Fibroblast of the conjunctiva (primary cell): ENCODE measurements around the gene GPR141.

Experiments used
- DNase-seq: peaks from one replicate; pipeline ENCODE4 v3.0.0-alpha.2; 2010; ENCODE audit warnings: low read depth

Gene GPR141

GRCh38 chr7:37683246-37684120, at the start of gene GPR141:
GPR141 (plus strand) TSS chr7:37683766; CDS start chr7:37740394, 56,628 bp downstream.
- no peak for DNase-seq

DNA sequence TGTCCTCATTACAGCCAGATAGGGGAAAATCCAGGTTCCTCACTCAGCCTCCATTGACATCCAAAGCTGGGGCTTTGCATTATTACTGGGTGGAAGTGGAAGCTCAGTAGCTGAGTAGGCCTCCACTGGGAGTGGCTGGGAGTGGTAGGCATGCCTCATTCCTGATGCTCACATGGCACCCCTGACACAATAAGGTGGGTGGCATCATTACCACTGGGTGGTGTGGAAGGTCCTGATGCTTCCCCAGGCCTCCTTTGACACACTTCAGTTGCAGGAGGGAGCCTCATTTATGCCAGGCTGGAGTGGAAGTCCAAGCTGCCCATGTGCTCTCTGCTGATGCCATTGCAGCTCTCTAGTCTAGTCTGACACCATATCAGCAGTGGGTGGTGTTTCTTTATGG, 48.2 kb upstream of the GPR141 start:
- no peak for DNase-seq

- DNase-seq, result no peak
These were observed 41.5 kb upstream of the GPR141 start for GRCh38 chr7:37642028-37642540.

DNA sequence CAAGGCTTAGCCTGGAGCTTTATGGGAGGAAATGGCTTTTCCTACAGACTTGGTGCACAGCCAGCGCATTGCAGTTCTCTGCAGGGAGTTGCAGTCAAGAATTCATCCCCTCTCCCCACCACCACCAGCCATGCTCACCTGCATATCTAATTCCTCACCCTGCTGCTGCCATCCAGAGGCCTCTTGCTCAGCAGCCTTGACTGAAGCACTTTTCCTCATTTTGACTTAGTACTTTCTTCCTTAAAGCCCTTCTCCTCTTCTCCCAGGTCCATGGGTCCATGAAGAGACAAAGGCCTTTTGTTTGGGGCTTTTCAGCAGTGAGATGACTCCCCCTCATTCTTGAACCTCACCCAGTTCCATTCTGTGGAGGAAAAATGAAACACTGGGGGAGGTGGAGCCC, 39.7 kb upstream of the GPR141 start:
- no peak for DNase-seq

DNA sequence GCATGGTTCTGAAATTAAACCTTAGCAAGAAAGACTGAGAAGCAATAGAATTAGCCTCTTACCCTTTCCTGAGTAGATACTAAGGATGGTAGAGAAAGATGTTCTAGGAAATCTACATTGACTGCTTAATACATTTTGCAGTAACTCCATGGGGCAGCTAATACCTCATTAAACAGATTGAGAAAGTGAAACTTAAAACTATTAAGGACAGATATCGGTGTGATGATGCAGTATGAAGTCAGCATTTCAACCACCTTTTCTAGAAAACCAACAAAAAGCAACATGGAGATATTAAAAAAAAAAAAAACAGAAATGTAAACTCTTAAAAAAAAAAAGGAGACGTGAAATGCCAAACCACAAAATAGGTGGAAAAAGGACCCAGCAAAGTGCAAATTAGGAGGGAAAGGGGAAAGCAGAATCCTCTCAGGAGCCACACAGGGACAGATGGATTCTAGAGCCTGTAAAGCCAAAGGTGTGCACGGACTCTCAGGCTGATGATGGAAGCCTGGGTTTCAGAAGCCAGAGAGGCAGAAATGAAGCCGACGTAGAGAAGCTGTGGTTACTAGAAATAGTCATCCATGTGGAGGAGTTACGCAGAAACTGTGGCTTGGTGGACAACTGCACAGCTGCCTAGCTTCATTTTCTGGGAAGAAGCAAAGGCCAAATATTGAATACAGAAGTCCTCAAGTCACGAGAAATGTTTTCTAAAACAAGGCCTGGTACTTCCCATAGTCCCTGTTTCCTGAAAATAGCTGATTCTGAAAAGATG, 38.1 kb upstream of the GPR141 start:
- no peak for DNase-seq

DNA sequence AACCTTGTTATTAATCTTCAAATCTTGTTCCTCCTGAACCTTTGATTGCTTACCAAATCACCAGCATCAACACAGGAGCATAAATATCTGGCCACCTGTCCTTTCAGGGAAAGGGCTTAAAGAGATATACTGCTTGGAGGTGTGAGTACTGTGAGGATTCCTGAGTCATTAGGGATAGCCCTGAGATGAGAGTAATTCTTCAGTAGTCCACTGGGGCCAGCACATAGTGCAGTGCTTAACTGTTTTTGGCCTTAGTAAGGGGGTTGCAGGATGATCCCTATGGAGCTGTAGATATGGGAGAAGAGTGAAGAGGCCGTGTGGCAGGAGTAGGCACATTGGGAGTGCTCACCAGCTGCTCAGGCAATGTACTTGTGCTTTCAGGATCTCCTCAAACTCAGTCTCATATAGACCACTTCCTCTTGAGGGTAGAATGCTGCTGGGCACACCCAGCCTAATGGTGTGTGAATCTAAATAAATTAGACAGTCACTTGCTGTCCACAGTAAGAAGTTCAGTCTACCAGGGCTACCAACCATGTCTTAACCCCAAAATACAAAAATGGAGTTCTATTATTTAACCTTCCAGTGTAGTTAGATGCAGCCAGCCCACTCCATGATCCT, 26.5 kb upstream of the GPR141 start:
- no peak for DNase-seq

DNA sequence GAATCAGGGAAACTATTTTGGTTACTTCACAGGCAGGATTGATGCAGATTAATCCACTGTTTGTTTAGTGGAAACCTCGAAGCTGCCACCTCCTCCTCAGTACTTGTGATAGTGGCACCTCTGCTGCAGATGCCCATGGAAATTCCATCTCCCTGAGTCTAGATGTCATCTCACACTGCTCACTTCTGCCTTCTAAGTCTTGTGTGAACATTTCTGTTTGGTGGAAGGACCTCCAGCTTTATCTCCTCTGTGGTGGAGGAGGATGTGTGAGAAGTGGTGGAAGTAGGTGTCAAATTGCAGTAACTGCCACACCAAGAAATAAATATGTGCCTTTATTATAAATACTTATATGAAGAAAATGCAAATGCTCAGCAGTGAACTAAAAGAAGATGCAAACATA, 25.8 kb upstream of the GPR141 start:
- no peak for DNase-seq

DNA sequence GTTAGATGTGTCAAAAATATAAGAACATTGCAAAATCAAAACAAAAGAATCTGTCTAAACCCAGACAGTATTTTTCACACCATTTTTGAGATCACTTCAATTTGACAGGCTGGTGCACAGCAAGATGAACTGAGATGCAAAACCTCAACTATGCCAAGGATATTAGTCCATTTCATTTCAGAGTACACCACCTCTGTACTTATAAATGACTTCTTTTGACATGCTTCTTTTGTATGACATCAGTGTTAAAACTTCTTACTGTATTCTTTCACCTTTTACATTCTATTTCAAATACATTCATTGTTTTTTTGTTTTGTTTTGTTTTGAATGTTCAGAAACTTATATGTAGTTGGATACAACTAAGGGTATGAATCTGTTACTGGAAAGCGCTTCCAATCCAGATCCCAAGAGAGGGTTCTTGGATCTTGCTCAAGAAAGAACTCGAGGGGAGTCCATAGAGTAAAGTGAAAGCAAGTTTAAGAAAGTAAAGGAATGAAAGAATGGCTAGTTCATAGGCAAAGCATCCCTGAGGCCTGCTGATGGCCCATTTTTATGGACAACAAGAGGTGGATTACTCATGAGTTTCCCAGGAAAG, 23.5 kb upstream of the GPR141 start:
- no peak for DNase-seq

DNA sequence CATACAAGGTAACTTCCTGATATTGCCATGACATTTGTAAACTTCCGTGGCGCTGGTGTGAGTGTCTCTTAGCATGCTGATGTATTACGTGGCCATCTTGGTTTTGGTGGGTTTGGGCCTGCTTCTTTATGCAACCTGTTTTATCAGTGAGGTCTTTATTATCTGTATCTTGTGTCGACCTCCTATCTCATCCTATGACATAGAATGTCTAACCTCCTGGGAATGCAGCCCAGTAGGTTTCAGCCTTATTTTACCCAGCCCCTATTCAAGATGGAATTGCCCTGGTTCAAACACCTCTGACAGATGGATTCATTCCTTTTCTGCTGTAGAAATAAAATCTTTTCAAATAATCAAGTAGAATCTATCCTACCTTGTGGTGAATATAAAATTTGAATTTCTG, 23.0 kb upstream of the GPR141 start:
- DNase-seq, result no peak

DNA sequence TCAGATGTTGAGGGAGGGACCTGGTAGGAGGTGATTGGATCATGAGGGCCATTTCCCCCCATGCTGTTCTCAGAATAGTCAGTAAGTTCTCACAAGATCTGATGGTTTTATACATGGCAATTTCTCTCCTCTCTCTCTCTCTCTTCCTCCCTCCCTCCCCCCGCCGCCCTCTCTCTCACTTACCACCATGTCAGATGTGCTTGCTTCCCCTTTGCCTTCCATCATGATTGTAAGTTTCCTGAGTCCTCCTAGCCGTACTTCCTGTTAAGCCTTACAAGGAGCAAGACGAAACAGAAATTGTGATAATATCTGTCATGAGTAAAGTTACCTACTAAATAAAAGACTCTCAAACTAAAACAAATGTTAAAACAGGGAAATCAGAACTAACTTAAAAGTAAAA, 19.9 kb upstream of the GPR141 start:
- DNase-seq, result no peak

GRCh38 chr7:37665352-37666022, 18.1 kb upstream of the GPR141 start:
- DNase-seq, result no peak

- DNase-seq, result no peak
These were observed 17.4 kb upstream of the GPR141 start for GRCh38 chr7:37666026-37666799.

DNA sequence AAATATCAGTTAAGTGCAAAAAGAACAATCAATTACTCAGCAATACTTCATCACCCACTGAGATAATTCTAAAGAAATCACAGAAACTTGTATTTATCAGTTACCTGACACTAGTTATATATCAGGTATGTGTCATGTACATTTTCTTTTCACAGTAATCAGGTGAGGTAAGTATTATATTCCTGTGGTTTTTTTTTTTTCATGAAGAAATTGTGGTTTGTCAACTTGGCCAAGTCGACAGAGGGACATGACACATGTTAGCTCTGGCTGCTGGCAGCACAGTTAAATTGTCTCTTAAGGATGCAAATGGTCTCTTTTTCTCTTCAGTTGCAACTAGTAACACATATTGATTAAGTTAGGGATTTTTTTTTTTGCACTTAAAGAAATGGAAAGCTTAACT, 13.7 kb upstream of the GPR141 start:
- no peak for DNase-seq

DNA sequence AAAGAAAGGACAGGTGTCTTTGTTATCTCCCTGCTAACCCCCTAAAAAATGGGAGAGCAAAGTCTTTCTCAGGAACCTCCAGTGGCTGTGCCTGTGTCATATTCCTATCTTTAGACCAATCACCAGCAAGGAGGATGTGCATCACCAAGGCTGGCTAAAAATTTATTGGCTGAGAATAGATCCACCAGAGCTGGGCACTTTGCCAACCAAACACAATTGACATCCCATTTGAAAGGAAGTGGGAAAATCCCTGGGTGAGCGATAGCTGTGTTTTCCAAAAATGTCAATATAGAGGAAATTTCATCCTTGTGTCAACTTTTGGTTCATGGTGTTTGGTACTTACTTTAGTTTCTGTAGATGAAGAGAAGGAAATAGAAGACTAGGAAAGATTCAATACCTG, 13.1 kb upstream of the GPR141 start:
- DNase-seq, result no peak

GRCh38 chr7:37671876-37672275, 11.7 kb upstream of the GPR141 start:
- no peak for DNase-seq

- DNase-seq, result no peak
These were observed 10.6 kb upstream of the GPR141 start for GRCh38 chr7:37672926-37673325.

GRCh38 chr7:37673523-37673922, 10.0 kb upstream of the GPR141 start:
- DNase-seq, result no peak

DNA sequence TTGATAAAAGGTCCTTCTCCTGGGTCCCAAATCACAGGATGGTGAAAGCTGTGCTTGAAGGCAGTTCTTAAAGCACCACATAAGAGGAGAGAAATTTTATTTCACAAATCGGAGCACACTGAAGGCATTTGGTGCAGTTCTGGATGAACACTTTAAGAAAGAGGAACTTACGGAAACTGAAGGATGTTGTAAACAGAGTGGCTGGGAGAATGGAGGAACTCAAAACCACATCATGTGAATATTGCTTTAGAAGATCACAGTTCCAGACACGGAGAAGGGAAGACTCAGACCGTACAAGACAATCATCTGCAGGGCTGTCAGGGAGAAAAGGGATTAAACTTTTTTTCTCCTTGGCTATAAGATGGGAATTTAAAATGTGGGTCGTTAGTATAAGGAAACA, 9.0 kb upstream of the GPR141 start:
- DNase-seq, result no peak

DNA sequence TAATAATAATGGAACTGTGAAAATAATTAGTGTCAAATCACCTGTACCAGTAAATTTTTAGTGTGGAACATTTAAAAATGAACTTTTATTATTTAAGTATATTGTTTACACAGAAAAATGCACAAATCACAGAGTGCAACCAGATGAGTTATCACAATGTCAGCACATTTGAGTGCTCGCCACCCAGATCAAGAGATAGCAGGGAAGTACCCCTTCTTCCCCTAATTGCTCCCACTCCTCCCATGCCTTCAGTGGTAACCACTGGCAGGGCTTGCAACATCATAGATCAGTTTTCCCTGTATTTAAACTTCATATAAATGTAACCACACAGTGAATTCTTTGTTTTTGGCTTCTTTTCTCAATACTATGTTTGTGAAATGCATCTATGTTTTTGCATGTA, 7.8 kb upstream of the GPR141 start:
- DNase-seq, result no peak

- no peak for DNase-seq
These were observed 1.4 kb downstream of the GPR141 start for GRCh38 chr7:37684927-37685326.
